Measurements from ENCODE around the gene DCAF5. TPM values are rescaled to one million over a fixed set of nuclear protein-coding genes. Genes with fewer than 3 reads are reported as not detected.

Gene DCAF5
- total RNA-seq, 3 donors from 2014 or later: 40.4 to 45.0 (median 43.3) TPM

DNA sequence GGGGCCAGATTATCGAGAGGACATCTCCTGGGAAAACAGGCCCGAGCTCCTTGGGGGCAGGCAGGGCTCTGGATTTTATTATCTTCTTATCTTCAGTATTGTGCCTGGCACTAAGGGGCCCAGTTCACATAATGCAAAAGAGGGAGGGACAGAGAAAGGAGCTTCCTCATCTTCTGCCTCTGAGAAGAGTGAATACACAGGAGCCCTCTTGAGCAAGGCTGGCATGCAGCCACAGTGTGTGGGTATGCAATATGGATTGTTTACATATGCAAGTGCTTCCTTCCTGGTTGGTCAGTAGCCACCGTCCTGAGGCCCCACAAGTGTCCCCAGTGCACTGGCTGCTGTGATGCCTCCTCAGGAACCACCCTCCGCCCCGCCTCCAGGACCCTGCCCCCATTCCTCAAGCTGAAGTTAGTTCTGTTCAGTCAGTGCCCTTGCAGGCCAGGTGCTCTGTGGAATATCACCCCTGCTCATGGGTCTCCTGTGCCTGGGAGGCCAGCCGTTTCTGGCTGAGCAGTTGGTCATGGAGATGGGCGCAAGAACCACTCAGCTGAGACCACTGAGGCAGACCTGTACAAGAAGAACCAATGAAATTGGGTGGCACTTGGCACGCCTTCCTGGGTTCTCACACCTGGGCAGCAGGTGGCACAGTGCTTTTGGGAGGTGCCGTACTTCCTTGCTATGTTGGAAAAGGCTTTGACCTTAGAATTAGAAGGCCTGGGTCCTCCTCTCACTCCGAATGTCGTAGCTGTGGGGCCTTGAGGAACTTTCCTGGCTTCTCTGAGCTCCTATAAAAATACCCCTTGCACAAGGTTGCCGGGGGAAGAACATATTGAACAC is 138.8 kb downstream of the DCAF5 start:
- TF ChIP-seq POLR2A (IDR thresholded peaks at IDR 0.05): no peak
- TF ChIP-seq POLR2AphosphoS5 (IDR thresholded peaks at IDR 0.05): no peak
- TF ChIP-seq, protein P1, sequence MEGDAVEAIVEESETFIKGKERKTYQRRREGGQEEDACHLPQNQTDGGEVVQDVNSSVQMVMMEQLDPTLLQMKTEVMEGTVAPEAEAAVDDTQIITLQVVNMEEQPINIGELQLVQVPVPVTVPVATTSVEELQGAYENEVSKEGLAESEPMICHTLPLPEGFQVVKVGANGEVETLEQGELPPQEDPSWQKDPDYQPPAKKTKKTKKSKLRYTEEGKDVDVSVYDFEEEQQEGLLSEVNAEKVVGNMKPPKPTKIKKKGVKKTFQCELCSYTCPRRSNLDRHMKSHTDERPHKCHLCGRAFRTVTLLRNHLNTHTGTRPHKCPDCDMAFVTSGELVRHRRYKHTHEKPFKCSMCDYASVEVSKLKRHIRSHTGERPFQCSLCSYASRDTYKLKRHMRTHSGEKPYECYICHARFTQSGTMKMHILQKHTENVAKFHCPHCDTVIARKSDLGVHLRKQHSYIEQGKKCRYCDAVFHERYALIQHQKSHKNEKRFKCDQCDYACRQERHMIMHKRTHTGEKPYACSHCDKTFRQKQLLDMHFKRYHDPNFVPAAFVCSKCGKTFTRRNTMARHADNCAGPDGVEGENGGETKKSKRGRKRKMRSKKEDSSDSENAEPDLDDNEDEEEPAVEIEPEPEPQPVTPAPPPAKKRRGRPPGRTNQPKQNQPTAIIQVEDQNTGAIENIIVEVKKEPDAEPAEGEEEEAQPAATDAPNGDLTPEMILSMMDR (IDR thresholded peaks at IDR 0.05): no peak

DNA sequence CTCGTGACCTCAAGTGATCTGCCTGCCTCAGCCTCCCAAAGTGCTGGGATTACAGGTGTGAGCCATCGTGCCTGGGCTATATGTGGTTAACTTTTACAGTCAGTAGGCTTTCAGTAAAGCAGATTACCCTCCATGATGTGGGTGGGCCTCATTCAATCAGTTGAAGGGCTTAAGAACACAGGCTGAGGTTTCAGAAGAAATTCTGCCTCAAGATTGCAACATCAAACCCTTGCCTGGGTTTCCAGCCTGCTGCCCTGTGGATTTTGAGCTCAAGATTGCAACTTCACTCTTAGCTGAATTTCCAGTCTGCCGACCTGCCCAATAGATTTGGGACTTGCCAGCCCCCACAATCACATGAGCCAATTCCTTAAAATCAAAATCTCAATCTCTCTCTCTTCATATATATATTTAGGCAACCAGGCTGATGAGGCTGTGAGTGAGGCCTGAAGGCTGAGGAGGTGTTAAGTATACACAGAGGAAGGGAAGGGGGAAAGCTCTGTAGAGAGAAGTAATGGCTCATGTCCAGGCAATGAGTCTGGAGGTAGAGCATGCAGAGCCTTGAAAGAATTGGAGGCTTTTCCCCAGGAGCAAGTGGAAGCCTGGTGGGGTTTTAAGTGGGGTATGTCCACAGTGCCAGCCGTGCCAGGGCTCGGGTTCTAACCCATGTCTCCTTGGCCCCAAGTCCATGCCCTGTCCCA is 140.5 kb downstream of the DCAF5 start:
- Histone ChIP-seq H3K4me1 (no peaks in the 10 kb centered on the region), H3K9me3 (no peaks in the 10 kb centered on the region), H3K36me3 (no peaks in the 10 kb centered on the region), H3K27me3 (no peaks in the 10 kb centered on the region), H3K4me3 (no peak overlapping the region), H3K27ac (no peak overlapping the region)
- TF ChIP-seq POLR2A (IDR thresholded peaks at IDR 0.05) (no peak), POLR2AphosphoS5 (IDR thresholded peaks at IDR 0.05) (no peak)
- TF ChIP-seq, protein P1 (IDR thresholded peaks at IDR 0.05): no peak
- no peak for DNase-seq (ENCODE audit: low spot score in 2 of 2)
- intact Hi-C loops (cut with DNase I; ENCODE audit: low total_unique reads): no loop called here

More for the DNA sequence above, 138.8 kb downstream of the DCAF5 start:
- Histone ChIP-seq H3K36me3 (no peaks in the 10 kb centered on the region), H3K4me3 (no peak overlapping the region), H3K27ac (no peak overlapping the region), H3K4me1 (no peaks in the 10 kb centered on the region), H3K9me3 (no peaks in the 10 kb centered on the region), H3K27me3 (no peaks in the 10 kb centered on the region)
- DNase-seq (ENCODE audit: low spot score in 2 of 2): peak; percentile 66 to 72
- intact Hi-C loops (cut with DNase I; ENCODE audit: low total_unique reads): no loop called here

DNA sequence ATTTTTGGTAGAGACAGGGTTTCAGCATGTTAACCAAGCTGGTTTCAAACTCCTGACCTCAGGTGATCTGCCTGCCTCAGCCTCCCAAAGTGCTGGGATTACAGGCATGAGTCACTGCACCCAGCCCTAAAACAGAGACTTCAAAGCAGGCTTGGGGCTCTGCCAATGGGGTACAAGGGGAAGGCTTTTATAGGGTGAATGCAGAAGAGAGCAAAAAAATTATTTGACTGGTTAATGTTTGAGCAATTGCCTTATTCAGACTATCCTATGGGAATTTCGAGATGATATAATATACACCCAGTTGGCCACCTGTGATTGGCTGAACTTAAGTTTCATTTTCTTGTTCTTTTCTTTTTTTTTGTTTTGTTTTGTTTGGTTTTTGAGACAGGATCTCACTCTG is 142.3 kb downstream of the DCAF5 start:
- TF ChIP-seq POLR2A (IDR thresholded peaks at IDR 0.05): no peak
- TF ChIP-seq, protein P1 (IDR thresholded peaks at IDR 0.05): no peak
- no peak for TF ChIP-seq POLR2AphosphoS5 (IDR thresholded peaks at IDR 0.05)
- Histone ChIP-seq H3K4me3 (no peak overlapping the region), H3K9me3 (no peaks in the 10 kb centered on the region), H3K27ac (no peak overlapping the region), H3K4me1 (peaks cover 0 to 2% of the 10 kb centered on the region in 2 donors), H3K27me3 (no peaks in the 10 kb centered on the region), H3K36me3 (no peaks in the 10 kb centered on the region)
- intact Hi-C loops (cut with DNase I; ENCODE audit: low total_unique reads): no loop called here
- DNase-seq (ENCODE audit: low spot score in 2 of 2): no peak

DNA sequence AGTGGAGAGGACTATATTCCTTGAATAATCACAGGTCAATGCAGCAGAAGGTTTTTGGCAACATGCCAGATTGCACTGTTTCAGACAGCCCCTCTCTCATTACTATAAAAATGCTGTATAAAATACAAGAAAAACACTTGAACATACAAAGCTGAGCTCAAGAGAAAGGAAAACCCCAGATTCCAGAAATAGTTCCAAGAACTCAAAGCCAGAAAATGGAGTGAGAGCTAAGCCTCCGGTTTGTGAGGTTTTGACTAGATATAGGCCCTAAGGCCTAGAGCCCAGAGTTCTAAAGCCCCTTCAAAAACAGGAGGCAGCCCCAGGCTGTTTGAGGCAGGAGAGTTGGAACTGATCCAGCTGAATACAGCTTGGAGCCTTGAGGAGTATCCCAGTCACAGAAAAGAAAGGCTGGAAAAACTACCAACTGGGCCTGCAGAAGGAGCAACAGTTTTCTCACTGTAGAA is 144.5 kb downstream of the DCAF5 start:
- peak overlapping the region in 1 of 2 donors; percentile 22 for H3K27ac ChIP-seq
- no peaks in the 10 kb centered on the region for H3K9me3 ChIP-seq
- H3K27me3 ChIP-seq: no peaks in the 10 kb centered on the region
- no peak for DNase-seq (ENCODE audit: low spot score in 2 of 2)
- H3K4me1 ChIP-seq: peaks cover 7 to 10% of the 10 kb centered on the region in 2 donors
- no peaks in the 10 kb centered on the region for H3K36me3 ChIP-seq
- intact Hi-C loops (cut with DNase I; ENCODE audit: low total_unique reads): no loop called here
- TF ChIP-seq, protein P1 (IDR thresholded peaks at IDR 0.05): no peak
- TF ChIP-seq POLR2A (IDR thresholded peaks at IDR 0.05) (no peak), POLR2AphosphoS5 (IDR thresholded peaks at IDR 0.05) (no peak)
- H3K4me3 ChIP-seq: no peak overlapping the region

DNA sequence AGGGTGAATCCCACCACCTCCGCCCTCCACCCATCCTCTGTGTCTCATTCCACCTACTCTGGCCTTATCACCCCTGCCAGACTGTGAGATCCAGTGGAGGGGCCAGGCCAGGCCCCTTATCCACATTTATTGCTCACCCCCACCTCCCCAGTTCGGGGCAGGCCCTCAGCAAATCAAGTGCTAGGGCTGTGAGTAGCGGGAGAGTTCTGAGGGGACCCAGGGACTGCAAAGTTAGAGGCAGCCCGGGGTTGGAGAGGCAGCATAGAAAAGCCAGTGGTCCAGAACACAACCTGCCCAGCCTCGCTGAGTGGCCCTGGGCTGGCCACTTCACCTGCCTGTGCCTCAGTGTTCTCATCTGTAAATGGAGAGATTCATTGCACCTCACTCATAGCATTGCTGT is 146.6 kb downstream of the DCAF5 start:
- H3K9me3 ChIP-seq: no peaks in the 10 kb centered on the region
- TF ChIP-seq POLR2AphosphoS5 (IDR thresholded peaks at IDR 0.05) (no peak), POLR2A (IDR thresholded peaks at IDR 0.05) (no peak)
- TF ChIP-seq, protein P1 (IDR thresholded peaks at IDR 0.05): no peak
- no peaks in the 10 kb centered on the region for H3K27me3 ChIP-seq
- intact Hi-C loops (cut with DNase I; ENCODE audit: low total_unique reads): no loop called here
- no peak for DNase-seq (ENCODE audit: low spot score in 2 of 2)
- H3K4me3 ChIP-seq: no peak overlapping the region
- H3K4me1 ChIP-seq: peaks cover 7 to 10% of the 10 kb centered on the region in 2 donors
- peak overlapping the region; percentile 55 to 75 for H3K27ac ChIP-seq
- H3K36me3 ChIP-seq: no peaks in the 10 kb centered on the region
